ENCODE results near the gene GALNT10. TPM values are rescaled to one million over a fixed set of nuclear protein-coding genes. Genes with fewer than 3 reads are reported as not detected.
"Not testable (repeated sequence)": the region's sequence is repeated elsewhere in the genome, so short reads cannot be mapped to it uniquely, and the experiment has no call there.

The GALNT10 gene
- polyA plus RNA-seq, 3 donors, result 6.2 to 14.5 (median 8.1) TPM

GRCh38 chr5:154355129-154355611 is 164.6 kb downstream of the GALNT10 start:
- 52 to 64% (median 62%) methylated on average over 5 of the region's 5 CpGs for WGBS, 3 donors
- no peak overlapping the region for H3K27ac ChIP-seq (ENCODE audit: low read depth, low read length)

GRCh38 chr5:154356020-154356655 is 165.6 kb downstream of the GALNT10 start:
- 62 to 67% (median 67%) methylated on average over 4 of the region's 4 CpGs for WGBS, 3 donors

GRCh38 chr5:154356958-154357357 is 166.4 kb downstream of the GALNT10 start:
- no peak overlapping the region for H3K27ac ChIP-seq (ENCODE audit: low read depth, low read length)
- WGBS, 3 donors, result 81 to 95% (median 91%) methylated on average over 3 of the region's 3 CpGs

More at GRCh38 chr5:154356020-154356655, 165.6 kb downstream of the GALNT10 start:
- no peak overlapping the region for H3K27ac ChIP-seq (ENCODE audit: low read depth, low read length)

GRCh38 chr5:154358516-154359220 is 168.1 kb downstream of the GALNT10 start:
- no peak overlapping the region for H3K27ac ChIP-seq (ENCODE audit: low read depth, low read length)

DNA sequence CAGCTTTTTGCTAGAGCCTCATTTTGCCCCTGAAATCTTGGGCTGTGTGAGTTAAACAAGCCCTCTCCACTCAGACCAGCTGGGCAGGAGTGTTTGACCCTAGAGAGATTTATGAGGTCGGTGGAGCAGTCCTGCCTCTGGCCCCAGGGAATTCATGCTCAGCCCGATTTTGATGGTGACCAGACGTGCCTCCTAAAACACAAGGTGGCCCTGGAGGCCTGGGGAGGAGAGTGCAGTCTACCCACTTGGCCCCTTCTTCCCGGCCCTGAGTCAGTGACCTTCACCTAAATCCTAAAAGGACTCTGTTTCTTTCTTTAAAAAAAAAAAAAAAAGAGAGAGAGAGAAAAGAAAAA is 168.7 kb downstream of the GALNT10 start:
- 62 to 73% (median 72%) methylated on average over 4 of the region's 4 CpGs for WGBS, 3 donors
- H3K27ac ChIP-seq (ENCODE audit: low read depth, low read length), result no peak overlapping the region

More at GRCh38 chr5:154358516-154359220, 168.1 kb downstream of the GALNT10 start:
- 62 to 72% (median 62%) methylated on average over 11 of the region's 11 CpGs for WGBS, 3 donors

GRCh38 chr5:154360241-154360640 is 169.7 kb downstream of the GALNT10 start:
- WGBS, 3 donors, result 90 to 92% (median 91%) methylated on average over 7 of the region's 7 CpGs

DNA sequence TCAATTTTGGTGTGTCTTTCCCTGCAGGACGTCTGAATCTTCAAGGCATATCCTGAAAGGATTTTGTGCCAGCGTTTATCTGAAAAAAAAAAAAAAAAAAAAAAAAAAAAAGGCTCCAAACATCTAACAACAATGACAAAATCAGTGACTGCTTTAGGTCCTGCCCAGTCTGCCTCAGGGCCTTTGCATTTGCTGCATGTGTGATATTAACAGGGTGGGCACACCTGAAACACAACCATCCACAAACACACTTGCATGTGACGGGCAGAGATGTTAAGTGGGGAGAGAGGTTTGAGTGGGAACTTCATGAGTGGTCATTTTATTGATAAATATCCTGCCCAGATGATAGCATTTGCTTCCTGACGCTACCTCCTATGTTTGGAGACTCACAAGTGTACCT is 172.9 kb downstream of the GALNT10 start:
- 77 to 95% (median 91%) methylated on average over 4 of the region's 4 CpGs for WGBS, 3 donors
- H3K27ac ChIP-seq (ENCODE audit: low read depth, low read length), result no peak overlapping the region

More at GRCh38 chr5:154360241-154360640, 169.7 kb downstream of the GALNT10 start:
- H3K27ac ChIP-seq (ENCODE audit: low read depth, low read length), result not testable (repeated sequence)

GRCh38 chr5:154364771-154365170 is 174.2 kb downstream of the GALNT10 start:
- H3K27ac ChIP-seq (ENCODE audit: low read depth, low read length), result no peak overlapping the region
- 42 to 68% (median 62%) methylated on average over 2 of the region's 2 CpGs for WGBS, 3 donors

- WGBS, 3 donors, result 27 to 61% (median 58%) methylated on average over 1 of the region's 1 CpG
- H3K27ac ChIP-seq (ENCODE audit: low read depth, low read length), result no peak overlapping the region
Observed at GRCh38 chr5:154365823-154366222, 175.3 kb downstream of the GALNT10 start.

GRCh38 chr5:154366353-154366752 is 175.8 kb downstream of the GALNT10 start:
- 76 to 84% (median 80%) methylated on average over 2 of the region's 2 CpGs for WGBS, 3 donors
- H3K27ac ChIP-seq (ENCODE audit: low read depth, low read length), result no peak overlapping the region

- H3K27ac ChIP-seq (ENCODE audit: low read depth, low read length), result no peak overlapping the region
- 94 to 100% (median 94%) methylated on average over 1 of the region's 1 CpG for WGBS, 3 donors
Observed at GRCh38 chr5:154367101-154367500, 176.6 kb downstream of the GALNT10 start.

DNA sequence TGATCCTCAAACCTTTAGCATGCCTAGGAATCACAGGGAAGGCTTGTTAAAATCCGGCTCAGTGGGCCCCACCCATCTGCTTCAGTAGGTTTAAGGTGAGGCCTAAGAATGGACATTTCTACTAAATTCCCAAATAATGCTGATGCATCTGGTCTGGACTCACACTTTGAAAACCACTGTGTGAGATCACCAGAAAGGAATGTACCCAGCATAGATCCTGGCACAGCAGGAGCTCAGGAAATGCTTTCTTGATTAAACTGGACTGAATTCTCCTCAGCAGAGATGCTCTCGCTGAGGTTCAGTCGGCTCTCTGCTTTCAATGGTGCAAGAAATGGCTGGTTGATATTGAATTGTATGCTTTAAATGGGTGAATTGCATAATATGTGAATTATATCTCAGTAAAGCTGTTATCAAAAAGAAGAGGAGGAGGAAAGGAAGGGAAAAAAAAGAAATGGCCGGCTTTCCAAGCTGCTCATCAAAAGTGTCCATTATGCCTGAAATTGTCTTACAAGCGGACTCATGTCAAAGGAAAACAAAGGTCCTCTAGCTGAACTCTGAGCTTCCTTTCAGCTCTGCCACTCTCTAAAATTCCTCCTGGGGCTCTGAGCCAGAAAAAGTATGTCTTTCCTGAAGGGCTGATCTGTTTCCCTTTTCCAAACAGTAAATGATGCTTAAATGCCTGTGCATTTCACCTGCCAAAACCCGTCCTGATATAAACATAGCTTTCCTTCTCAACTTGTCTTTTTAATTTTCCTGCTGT is 177.7 kb downstream of the GALNT10 start:
- peak overlapping the region; percentile 15 for H3K27ac ChIP-seq (ENCODE audit: low read depth, low read length)
- 62 to 67% (median 63%) methylated on average over 6 of the region's 6 CpGs for WGBS, 3 donors

DNA sequence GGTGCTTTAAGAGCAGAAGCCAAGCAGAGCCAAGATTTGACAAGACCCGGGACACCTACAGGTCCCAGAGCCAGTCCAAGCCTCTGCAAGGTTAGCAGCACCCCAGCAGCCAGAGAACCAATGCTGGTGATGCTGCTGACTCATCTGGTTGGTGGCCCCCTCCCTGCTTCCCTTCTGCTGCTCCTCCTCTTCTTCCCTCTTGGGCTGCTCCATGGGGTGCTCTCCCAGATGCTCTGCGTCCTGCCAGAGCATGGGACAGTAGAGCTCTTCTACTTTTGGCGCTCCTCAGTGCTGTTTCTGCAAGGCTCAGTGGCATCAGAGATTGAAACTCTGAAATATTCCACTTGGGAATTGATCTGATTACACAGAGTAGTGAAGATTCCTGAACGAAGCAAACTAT is 179.1 kb downstream of the GALNT10 start:
- H3K27ac ChIP-seq (ENCODE audit: low read depth, low read length), result no peak overlapping the region

DNA sequence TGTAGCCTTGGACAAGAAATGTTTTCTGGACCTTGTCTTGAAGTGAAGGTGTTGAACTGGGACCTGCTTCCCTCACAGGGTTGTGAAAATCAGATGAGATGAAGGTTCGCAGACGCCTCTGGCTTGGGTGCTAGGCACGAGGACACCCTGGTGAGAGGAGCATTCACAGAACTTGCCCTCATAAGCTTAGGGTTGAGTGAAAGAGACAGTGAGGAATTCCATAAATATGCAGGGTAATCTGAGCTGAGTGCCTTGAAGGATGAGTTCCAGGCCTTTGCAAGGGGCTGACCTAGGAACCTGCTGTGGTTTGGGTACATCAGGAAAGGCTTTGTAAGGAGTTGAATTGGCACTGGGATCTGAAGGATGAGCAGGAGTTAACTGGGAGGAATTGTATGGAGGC is 179.6 kb downstream of the GALNT10 start:
- 96 to 100% (median 98%) methylated on average over 3 of the region's 3 CpGs for WGBS, 3 donors
- no peak overlapping the region for H3K27ac ChIP-seq (ENCODE audit: low read depth, low read length)

More for the DNA sequence above, 179.1 kb downstream of the GALNT10 start:
- 86 to 95% (median 92%) methylated on average over 4 of the region's 4 CpGs for WGBS, 3 donors

GRCh38 chr5:154370813-154371212 is 180.3 kb downstream of the GALNT10 start:
- H3K27ac ChIP-seq (ENCODE audit: low read depth, low read length), result no peak overlapping the region
- WGBS, 3 donors, result 70 to 89% (median 81%) methylated on average over 3 of the region's 3 CpGs

- H3K27ac ChIP-seq (ENCODE audit: low read depth, low read length), result no peak overlapping the region
- WGBS, 3 donors, result 35 to 68% (median 38%) methylated on average over 3 of the region's 3 CpGs
Observed at GRCh38 chr5:154371687-154372086, 181.2 kb downstream of the GALNT10 start.

DNA sequence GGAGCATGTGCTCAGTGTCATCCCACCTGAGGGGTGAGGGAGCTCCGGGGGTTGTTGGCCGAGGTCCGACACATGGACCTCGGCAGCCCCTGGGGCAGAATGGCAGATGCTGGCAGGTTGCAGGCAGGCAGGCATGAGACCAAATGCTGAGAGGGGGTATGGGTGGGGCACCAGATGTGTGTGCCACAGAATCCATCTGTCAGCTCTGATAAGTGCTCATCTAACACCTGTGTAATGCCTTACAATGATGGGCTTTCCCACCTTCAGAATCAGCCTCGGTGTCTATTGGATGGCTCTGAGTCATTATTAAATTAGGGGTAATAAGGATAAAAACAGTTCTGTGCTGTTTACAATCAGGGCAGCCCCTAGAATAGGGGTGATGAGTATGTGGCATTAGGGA is 182.1 kb downstream of the GALNT10 start:
- no peak overlapping the region for H3K27ac ChIP-seq (ENCODE audit: low read depth, low read length)
- 89 to 94% (median 93%) methylated on average over 5 of the region's 5 CpGs for WGBS, 3 donors

- no peak overlapping the region for H3K27ac ChIP-seq (ENCODE audit: low read depth, low read length)
- WGBS, 3 donors, result 93 to 95% (median 95%) methylated on average over 4 of the region's 4 CpGs
Observed at GRCh38 chr5:154373326-154373725, 182.8 kb downstream of the GALNT10 start.

- H3K27ac ChIP-seq (ENCODE audit: low read depth, low read length), result no peak overlapping the region
- 84 to 88% (median 87%) methylated on average over 8 of the region's 8 CpGs for WGBS, 3 donors
Observed at GRCh38 chr5:154373729-154374179, 183.2 kb downstream of the GALNT10 start.
